Activated naive CD4-positive, alpha-beta T cell treated with anti-CD3 and anti-CD28 coated beads, Interleukin-2, amount 50 U/mL, for 24 hours (primary cell): Measurements from ENCODE around the gene DUSP1.

Source experiments
- H3K27ac Mint-ChIP-seq: one replicate; pipeline ENCODE4 v1.8.0; 2021; ENCODE audit warnings: mild to moderate bottlenecking, mixed read lengths
- H3K27me3 Mint-ChIP-seq: one replicate; pipeline ENCODE4 v1.8.0; 2021; ENCODE audit warnings: mixed read lengths
- H3K36me3 Mint-ChIP-seq: one replicate; pipeline ENCODE4 v1.8.0; 2021; ENCODE audit warnings: mixed read lengths
- H3K4me1 Mint-ChIP-seq: one replicate; pipeline ENCODE4 v1.8.0; 2021; ENCODE audit warnings: mixed read lengths
- H3K4me3 Mint-ChIP-seq: one replicate; pipeline ENCODE4 v1.8.0; 2021; ENCODE audit warnings: mild to moderate bottlenecking, mixed read lengths
- H3K9me3 Mint-ChIP-seq: one replicate; pipeline ENCODE4 v1.8.0; 2021; ENCODE audit warnings: mixed read lengths

The DUSP1 gene

GRCh38 chr5:172732201-172732865 lies 38.7 kb downstream of the DUSP1 start:
- H3K27ac Mint-ChIP-seq, result no peak overlapping the region
- H3K9me3 Mint-ChIP-seq, result no peaks in the 10 kb centered on the region
- no peaks in the 10 kb centered on the region for H3K36me3 Mint-ChIP-seq
- H3K4me1 Mint-ChIP-seq, result no peaks in the 10 kb centered on the region
- peaks cover 1% of the 10 kb centered on the region for H3K27me3 Mint-ChIP-seq
- no peak overlapping the region for H3K4me3 Mint-ChIP-seq

DNA sequence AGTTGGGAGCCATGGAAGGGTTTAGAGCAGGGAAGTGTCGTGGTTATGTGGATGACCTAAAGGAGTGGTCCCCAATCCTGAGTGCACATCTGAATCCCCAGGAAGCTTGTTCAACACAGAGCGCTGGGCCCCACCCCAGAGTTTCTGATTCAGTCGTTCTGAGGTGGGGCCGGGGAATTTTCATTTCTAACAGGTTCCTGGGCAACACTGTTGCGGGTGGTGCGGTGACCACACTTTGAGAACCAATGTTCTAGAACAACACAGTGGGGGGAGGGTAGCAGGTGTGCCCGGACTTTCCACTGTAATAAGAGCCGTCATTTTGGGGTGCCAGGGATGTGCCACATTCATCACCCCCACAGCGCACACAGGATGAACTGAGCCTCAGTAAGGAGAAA lies 39.3 kb downstream of the DUSP1 start:
- Mint-ChIP-seq H3K27me3 (peaks cover 1% of the 10 kb centered on the region), H3K4me3 (no peak overlapping the region), H3K27ac (no peak overlapping the region)

DNA sequence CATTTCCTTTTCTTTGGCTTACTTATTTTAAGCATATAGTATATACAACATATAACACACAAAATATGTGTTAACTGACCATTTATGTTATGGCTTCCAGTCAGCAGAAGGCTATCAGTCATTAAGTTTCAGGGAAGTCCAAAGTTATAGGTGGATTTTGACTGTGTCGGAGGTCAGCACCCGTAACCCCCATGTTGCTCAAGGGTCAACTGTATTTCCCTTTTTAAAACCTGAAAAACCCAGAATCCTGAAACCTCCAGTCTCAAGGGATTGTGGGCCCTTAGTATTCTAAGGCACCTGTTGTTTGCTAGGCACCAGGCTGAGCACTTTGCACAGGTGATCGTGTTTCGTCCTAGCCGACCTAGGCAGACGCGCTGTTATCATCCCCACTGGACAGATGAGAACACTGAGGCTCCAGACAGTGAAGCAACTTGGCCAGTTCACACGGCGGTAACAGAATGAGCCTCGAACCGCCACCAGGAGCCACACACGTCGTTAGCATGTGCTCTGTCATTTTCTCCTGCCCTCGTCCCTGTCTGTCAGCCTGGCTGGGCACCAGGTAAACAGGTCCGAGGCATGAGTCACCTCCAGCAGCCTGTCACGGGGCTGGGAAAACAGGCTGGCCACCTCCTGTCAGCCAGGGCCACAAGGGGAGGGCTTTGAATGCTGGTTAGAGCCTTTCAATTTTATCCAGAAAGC lies 39.9 kb downstream of the DUSP1 start:
- Mint-ChIP-seq H3K27me3 (peaks cover 1% of the 10 kb centered on the region), H3K27ac (no peak overlapping the region), H3K36me3 (no peaks in the 10 kb centered on the region), H3K4me3 (no peak overlapping the region), H3K9me3 (no peaks in the 10 kb centered on the region), H3K4me1 (no peaks in the 10 kb centered on the region)

More for the DNA sequence above, 39.3 kb downstream of the DUSP1 start:
- Mint-ChIP-seq H3K4me1 (no peaks in the 10 kb centered on the region), H3K9me3 (no peaks in the 10 kb centered on the region), H3K36me3 (no peaks in the 10 kb centered on the region)

- H3K4me1 Mint-ChIP-seq, result no peaks in the 10 kb centered on the region
- peaks cover 1% of the 10 kb centered on the region for H3K27me3 Mint-ChIP-seq
- no peaks in the 10 kb centered on the region for H3K36me3 Mint-ChIP-seq
- H3K27ac Mint-ChIP-seq, result no peak overlapping the region
- H3K9me3 Mint-ChIP-seq, result no peaks in the 10 kb centered on the region
- no peak overlapping the region for H3K4me3 Mint-ChIP-seq
Observed at GRCh38 chr5:172730222-172730621, 40.8 kb downstream of the DUSP1 start.

GRCh38 chr5:172729588-172729987 lies 41.4 kb downstream of the DUSP1 start:
- H3K4me1 Mint-ChIP-seq, result no peaks in the 10 kb centered on the region
- no peaks in the 10 kb centered on the region for H3K36me3 Mint-ChIP-seq
- H3K4me3 Mint-ChIP-seq, result no peak overlapping the region
- H3K27ac Mint-ChIP-seq, result no peak overlapping the region
- peaks cover 1% of the 10 kb centered on the region for H3K27me3 Mint-ChIP-seq
- H3K9me3 Mint-ChIP-seq, result no peaks in the 10 kb centered on the region

DNA sequence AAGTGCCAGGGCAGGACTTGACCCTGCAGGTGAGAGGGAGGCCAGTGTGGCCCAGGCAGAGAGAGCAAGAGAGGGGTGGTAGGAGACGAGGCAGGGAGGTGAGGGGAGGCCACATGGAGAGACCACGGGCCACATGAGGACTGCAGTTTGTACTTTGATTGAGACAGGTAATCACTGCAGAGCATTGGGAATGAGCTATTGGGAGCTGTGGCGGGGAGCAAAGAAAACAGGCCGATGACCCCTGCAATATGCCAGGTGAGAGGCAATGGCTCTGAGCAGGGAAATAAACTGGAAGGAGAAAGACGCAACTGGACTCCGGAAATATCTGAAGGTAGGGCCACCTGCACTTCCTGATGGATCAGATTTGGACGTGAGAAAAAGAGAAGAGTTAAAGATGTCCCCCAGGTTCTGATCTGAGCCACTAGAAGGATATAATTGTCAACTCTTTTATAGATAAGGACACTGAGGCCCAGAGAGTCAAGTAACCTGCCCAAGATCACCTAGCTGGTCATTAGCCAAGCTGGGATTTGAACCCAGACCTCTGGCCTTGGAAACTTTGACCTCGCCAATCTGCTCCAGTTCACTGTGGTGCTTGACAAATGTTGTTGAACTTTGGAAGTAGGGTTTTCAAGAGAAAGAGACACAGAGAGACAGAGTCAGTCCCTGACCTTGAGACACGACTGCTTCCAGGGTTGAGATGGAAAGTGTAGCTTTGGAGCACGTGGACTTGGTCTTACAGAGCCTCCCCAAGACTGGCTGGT lies 42.3 kb downstream of the DUSP1 start:
- Mint-ChIP-seq H3K36me3 (no peaks in the 10 kb centered on the region), H3K4me1 (no peaks in the 10 kb centered on the region), H3K9me3 (no peaks in the 10 kb centered on the region), H3K27me3 (peaks cover 1% of the 10 kb centered on the region), H3K27ac (no peak overlapping the region), H3K4me3 (no peak overlapping the region)

GRCh38 chr5:172727551-172727950 lies 43.4 kb downstream of the DUSP1 start:
- H3K9me3 Mint-ChIP-seq, result no peaks in the 10 kb centered on the region
- H3K4me1 Mint-ChIP-seq, result no peaks in the 10 kb centered on the region
- H3K4me3 Mint-ChIP-seq, result no peak overlapping the region
- H3K27me3 Mint-ChIP-seq, result peaks cover 1% of the 10 kb centered on the region
- no peaks in the 10 kb centered on the region for H3K36me3 Mint-ChIP-seq
- H3K27ac Mint-ChIP-seq, result no peak overlapping the region

DNA sequence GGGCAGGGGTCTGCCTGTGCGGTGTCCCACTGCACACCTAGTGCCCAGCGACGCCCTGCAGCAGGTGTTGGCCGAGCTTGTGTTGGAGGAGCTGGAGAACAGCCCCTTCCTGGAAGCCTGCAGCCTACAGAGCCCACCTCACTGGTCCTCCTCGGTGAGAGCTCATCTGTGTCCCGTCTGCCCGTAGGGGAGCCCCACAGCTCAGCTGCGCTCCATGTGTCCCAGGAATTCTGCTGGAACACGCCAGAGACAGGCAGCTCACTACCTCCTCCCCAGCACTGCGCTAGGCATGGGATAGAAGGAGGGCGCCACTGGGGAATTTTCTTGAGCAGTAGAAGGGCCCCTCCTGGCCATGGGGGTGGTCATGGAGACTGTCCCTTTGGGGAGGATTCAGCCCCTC lies 44.0 kb downstream of the DUSP1 start:
- H3K9me3 Mint-ChIP-seq, result no peaks in the 10 kb centered on the region
- peaks cover 1% of the 10 kb centered on the region for H3K27me3 Mint-ChIP-seq
- peaks cover 5% of the 10 kb centered on the region for H3K4me1 Mint-ChIP-seq
- H3K27ac Mint-ChIP-seq, result no peak overlapping the region
- no peak overlapping the region for H3K4me3 Mint-ChIP-seq
- no peaks in the 10 kb centered on the region for H3K36me3 Mint-ChIP-seq

DNA sequence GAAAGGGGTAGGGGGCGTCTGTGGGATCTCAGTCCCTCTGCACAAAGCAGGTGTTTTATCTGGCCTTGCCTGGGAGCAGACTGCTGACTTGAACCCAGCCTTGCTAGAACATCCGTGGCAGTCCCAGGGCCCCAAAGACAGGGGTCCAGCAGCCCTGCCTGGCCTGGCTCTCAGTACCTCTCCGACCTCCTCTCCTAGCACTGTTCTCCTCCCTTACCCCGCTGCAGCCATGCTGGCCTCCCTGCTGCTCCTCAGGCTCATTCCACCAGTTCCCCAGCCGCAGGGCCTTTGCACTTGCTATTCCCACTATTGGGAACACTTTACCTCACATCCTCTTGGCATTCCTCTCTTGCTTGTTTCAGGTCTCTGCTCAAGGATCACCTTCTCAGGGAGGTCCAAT lies 45.2 kb downstream of the DUSP1 start:
- H3K27me3 Mint-ChIP-seq, result peaks cover 1% of the 10 kb centered on the region
- no peaks in the 10 kb centered on the region for H3K36me3 Mint-ChIP-seq
- no peaks in the 10 kb centered on the region for H3K9me3 Mint-ChIP-seq
- H3K4me3 Mint-ChIP-seq, result no peak overlapping the region
- peaks cover 11% of the 10 kb centered on the region for H3K4me1 Mint-ChIP-seq
- no peak overlapping the region for H3K27ac Mint-ChIP-seq

DNA sequence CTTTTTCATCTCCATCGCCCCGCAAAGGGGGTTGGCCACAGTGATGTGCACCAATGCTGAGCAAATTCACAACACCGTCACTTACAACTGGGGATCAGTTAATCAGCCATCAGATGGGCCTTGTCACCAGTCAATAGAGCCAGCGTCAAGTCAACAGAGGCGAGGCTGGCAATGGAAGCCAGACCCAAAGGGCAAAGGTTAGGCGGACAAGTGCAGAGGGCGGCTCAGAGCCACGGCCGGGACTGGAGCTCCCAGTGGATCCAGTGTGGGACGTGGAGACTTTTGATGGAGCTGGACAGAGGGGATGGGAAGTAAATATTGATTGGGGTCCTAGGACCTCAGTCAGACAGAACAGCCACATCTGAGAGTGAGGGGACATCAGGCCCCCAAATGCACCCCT lies 45.7 kb downstream of the DUSP1 start:
- Mint-ChIP-seq H3K9me3 (no peaks in the 10 kb centered on the region), H3K4me1 (peaks cover 11% of the 10 kb centered on the region), H3K4me3 (no peak overlapping the region), H3K36me3 (no peaks in the 10 kb centered on the region), H3K27me3 (peaks cover 1% of the 10 kb centered on the region), H3K27ac (peak overlapping the region; percentile 48)

DNA sequence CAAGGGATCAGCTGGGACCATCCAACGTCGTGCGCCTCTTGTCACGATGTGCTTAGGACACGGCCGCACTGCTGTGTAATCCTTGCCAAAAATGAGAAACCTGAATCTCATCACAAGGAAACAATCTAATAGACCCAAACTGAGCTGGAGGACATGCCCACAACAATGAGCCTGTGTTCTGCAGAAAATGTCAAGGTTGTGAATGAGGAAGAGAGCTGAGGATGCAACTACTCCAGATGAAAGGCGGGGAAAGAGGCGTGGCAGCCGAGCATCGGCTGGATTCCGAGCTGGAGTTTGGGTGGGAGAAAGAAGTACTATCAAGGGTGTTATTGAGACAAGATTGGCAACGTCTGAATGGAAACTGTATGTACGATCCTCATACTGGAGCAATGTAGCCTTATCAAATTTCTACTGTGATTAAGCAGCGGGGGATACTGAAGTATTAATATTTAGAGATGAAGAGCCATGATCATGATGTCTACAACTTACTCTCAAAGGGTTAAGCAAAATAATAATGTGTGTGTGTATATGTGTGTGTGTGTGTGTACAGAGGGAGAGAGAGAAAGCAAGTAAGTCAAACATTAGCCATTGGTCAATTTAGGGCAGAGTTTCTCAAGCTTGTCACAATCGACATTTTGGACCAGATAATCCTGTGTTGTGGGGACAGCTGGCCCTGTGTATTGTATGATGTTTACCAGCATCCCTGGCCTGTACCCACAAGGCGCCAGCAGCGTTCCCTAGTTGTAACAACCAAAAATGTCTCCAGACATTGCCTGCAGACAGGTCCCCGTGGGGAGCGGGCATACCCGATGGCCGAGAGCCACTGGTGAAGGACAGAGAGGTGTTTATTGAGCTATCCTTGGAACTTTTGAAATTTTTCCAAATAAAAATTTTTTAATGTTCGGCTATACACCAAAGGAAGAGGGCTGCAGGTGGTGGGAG lies 46.5 kb downstream of the DUSP1 start:
- Mint-ChIP-seq H3K27me3 (peaks cover 1% of the 10 kb centered on the region), H3K4me1 (peaks cover 11% of the 10 kb centered on the region), H3K27ac (peak overlapping the region; percentile 52), H3K4me3 (no peak overlapping the region), H3K36me3 (no peaks in the 10 kb centered on the region), H3K9me3 (no peaks in the 10 kb centered on the region)

DNA sequence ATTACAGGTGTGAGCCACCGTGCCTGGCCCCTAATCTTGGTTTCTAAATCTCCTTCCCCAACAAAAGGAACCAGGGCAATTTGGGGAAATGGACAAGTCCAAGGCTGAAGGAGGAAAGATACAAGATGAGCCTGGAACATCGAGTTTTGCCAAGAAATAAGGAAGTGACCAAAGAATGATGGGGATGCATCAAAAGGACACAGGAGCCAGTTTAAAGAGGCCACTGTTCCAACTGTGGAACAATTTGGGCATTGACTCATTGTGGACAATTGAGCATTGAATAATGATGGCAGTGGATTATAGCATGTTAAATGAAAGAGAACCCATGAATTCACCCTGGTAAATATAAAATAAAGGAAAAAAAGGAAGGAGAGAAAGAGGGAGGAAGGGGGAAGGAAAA lies 47.5 kb downstream of the DUSP1 start:
- Mint-ChIP-seq H3K9me3 (no peaks in the 10 kb centered on the region), H3K36me3 (no peaks in the 10 kb centered on the region), H3K4me1 (peaks cover 11% of the 10 kb centered on the region), H3K4me3 (no peak overlapping the region), H3K27me3 (peaks cover 1% of the 10 kb centered on the region), H3K27ac (peak overlapping the region; percentile 15)

DNA sequence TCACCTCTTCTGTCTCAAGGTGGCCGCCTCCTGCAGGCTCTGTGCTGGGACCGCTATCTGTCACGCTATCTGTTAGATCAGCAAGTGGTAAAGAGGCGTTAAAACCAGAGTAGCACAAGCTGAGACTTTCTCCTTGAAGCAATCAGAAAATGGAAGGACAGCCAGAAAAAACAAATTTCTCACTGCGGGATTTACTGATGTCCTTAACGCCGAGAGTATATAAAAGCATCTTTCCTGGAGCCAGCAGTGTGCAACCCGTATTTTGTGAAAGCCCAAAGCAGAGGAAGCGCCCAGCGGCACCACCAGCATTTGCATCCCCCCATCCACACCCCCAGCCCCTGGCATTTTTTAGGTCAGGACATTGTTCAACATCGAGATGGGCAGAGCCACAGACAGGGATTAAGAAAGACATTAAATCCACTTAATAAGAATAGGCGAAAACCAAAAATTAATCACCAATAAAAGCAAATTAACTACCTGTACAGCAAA lies 48.6 kb downstream of the DUSP1 start:
- peak overlapping the region; percentile 13 for H3K27ac Mint-ChIP-seq

DNA sequence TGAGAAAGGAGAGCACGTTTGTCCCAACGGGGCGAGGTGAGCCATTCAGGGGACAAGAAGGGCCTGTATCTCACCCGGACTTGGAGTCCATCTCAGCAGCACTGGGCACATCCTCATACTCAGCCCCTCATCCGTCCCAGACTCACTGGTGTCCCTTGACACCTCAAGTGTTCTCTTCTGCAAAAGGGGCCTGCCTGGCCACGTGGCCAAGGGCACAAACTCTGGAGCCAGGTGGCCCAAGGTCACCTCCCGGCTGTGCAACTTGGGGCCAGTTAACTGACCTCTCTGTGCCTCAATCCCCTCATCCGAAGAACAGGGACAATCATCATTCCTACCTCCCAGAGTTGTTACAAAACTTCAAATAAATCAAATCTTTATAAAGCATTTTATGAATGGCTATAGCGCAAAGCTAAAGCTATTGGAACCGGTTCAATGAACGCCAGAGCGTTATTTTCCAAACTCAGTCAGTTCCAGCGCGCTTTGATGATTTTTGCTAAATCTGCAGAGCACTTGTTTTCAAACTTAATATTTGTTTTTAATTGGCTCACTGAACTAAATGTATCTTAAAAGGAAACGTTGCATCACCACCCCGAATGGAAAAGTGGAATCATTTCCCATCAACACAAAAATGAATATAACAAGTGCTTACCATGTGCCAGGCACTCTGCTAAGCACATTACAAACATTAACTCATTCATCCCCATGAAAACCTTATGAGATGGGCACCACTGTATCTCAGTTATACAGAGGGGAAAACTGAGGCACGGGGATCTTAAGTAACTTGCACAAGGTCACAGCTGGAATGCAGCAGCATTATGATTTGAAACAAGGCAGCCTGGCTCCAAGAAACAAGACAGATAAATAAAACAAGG lies 49.3 kb downstream of the DUSP1 start:
- H3K27me3 Mint-ChIP-seq, result no peaks in the 10 kb centered on the region
- H3K9me3 Mint-ChIP-seq, result no peaks in the 10 kb centered on the region
- H3K36me3 Mint-ChIP-seq, result no peaks in the 10 kb centered on the region
- peaks cover 11% of the 10 kb centered on the region for H3K4me1 Mint-ChIP-seq
- H3K27ac Mint-ChIP-seq, result peak overlapping the region; percentile 13
- no peak overlapping the region for H3K4me3 Mint-ChIP-seq

More for the DNA sequence above, 48.6 kb downstream of the DUSP1 start:
- Mint-ChIP-seq H3K36me3 (no peaks in the 10 kb centered on the region), H3K27me3 (no peaks in the 10 kb centered on the region), H3K4me3 (no peak overlapping the region), H3K4me1 (peaks cover 11% of the 10 kb centered on the region), H3K9me3 (no peaks in the 10 kb centered on the region)
